GM23338 (cell line): ENCODE results near the gene NTN1. TPM values are rescaled to one million over a fixed set of nuclear protein-coding genes. Genes with fewer than 3 reads are reported as not detected.

Source experiments
- ATAC-seq: fragments of 200-7000 bp; cut with Tn5 transposase; 3 replicates; pipeline ENCODE4 v1.9.1; 2020
- DNase-seq: peaks from one replicate; pipeline ENCODE4 v3.0.0-alpha.2; 2015; ENCODE audit warnings: low spot score
- H2AFZ ChIP-seq: fragments of 200-600 bp; sonication (generic); 2 replicates; pipeline ENCODE4 v1.8.0; 2016; ENCODE audit warnings: antibody characterized with exemption, mild to moderate bottlenecking, moderate library complexity
- H3F3A ChIP-seq: fragments of 200-600 bp; sonication (generic); replicated peaks from 2 replicates; pipeline ENCODE4 v1.8.0; 2017; ENCODE audit warnings: antibody characterized with exemption, mixed run types, low read depth
- H3K27ac ChIP-seq: fragments of 200-600 bp; sonication (generic); 2 replicates; pipeline ENCODE4 v1.6.1; 2016; ENCODE audit warnings: low read depth
- H3K27me3 ChIP-seq: fragments of 200-600 bp; sonication (generic); 2 replicates; pipeline ENCODE4 v1.8.0; 2016; ENCODE audit warnings: mild to moderate bottlenecking, mixed run types, moderate library complexity; ENCODE audit not compliant: insufficient read depth
- H3K36me3 ChIP-seq: fragments of 200-600 bp; sonication (generic); 2 replicates; pipeline ENCODE4 v1.8.0; 2016; ENCODE audit warnings: mild to moderate bottlenecking; ENCODE audit not compliant: insufficient read depth
- H3K4me1 ChIP-seq: fragments of 200-600 bp; sonication (generic); 2 replicates; pipeline ENCODE4 v1.8.0; 2016; ENCODE audit warnings: mild to moderate bottlenecking, moderate library complexity; ENCODE audit not compliant: insufficient read depth
- H3K4me2 ChIP-seq: fragments of 200-600 bp; sonication (generic); 2 replicates; pipeline ENCODE4 v1.7.1; 2017; ENCODE audit warnings: mixed run types
- H3K4me3 ChIP-seq: fragments of 200-600 bp; sonication (generic); 2 replicates; pipeline ENCODE4 v1.6.1; 2016; ENCODE audit warnings: mixed run types
- H3K79me2 ChIP-seq: fragments of 200-600 bp; sonication (generic); replicated peaks from 2 replicates; pipeline ENCODE4 v1.8.0; 2017; ENCODE audit warnings: mild to moderate bottlenecking; ENCODE audit not compliant: insufficient read depth
- H3K9me2 ChIP-seq: fragments of 200-600 bp; sonication (generic); 2 replicates; pipeline ENCODE4 v1.8.0; 2017; ENCODE audit not compliant: insufficient read depth
- H4K20me1 ChIP-seq: fragments of 200-600 bp; sonication (generic); replicated peaks from 2 replicates; pipeline ENCODE4 v1.8.0; 2017; ENCODE audit warnings: mild to moderate bottlenecking; ENCODE audit not compliant: insufficient read depth
- H3K27ac Mint-ChIP-seq: 2 replicates; pipeline ENCODE4 v1.8.0; 2020; ENCODE audit warnings: inconsistent platforms, mild to moderate bottlenecking, moderate library complexity, mixed read lengths
- H3K27me3 Mint-ChIP-seq: 3 replicates; pipeline ENCODE4 v1.8.0; 2022; ENCODE audit warnings: low read depth, mild to moderate bottlenecking, moderate library complexity, mixed read lengths, inconsistent platforms; ENCODE audit not compliant: insufficient read depth, poor library complexity
- H3K36me3 Mint-ChIP-seq: 3 replicates; pipeline ENCODE4 v1.8.0; 2021; ENCODE audit warnings: low read depth, mild to moderate bottlenecking, inconsistent platforms, moderate library complexity, mixed read lengths
- H3K4me1 Mint-ChIP-seq: 3 replicates; pipeline ENCODE4 v1.8.0; 2020; ENCODE audit warnings: mild to moderate bottlenecking, inconsistent platforms, mixed read lengths
- H3K4me3 Mint-ChIP-seq: 3 replicates; pipeline ENCODE4 v1.8.0; 2021; ENCODE audit warnings: moderate library complexity, mild to moderate bottlenecking, inconsistent platforms, mixed read lengths
- H3K9me3 Mint-ChIP-seq: 3 replicates; pipeline ENCODE4 v1.8.0; 2020; ENCODE audit warnings: moderate library complexity, mild to moderate bottlenecking, inconsistent platforms, mixed read lengths
- CREB1 ChIP-seq: fragments of 250-450 bp; sonication (Bioruptor Pico); IDR thresholded peaks from 2 replicates; pipeline ENCODE4 v1.5.0; 2020; ENCODE audit warnings: low read depth, mild to moderate bottlenecking, moderate library complexity
- CTCF ChIP-seq, 2 experiments: fragments of 200-600 bp in 1 of 2; sonication (generic) in 1 of 2; conservative IDR thresholded peaks; 2 replicates each; pipeline versions ENCODE4 v1.5.1 to v1.6.1; 2016 to 2017; ENCODE audit warnings: antibody characterized with exemption in 2 of 2, low read depth in 2 of 2, mild to moderate bottlenecking in 2 of 2, moderate library complexity in 1 of 2
- EZH2phosphoT487 ChIP-seq: fragments of 200-600 bp; sonication (generic); IDR thresholded peaks from one replicate; pipeline ENCODE4 v1.8.1; 2018; ENCODE audit warnings: antibody characterized with exemption; ENCODE audit not compliant: unreplicated experiment
- JUNB ChIP-seq: IDR thresholded peaks from one replicate; pipeline ENCODE4 v1.6.1; 2016; ENCODE audit warnings: antibody characterized with exemption; ENCODE audit not compliant: unreplicated experiment
- NANOG ChIP-seq: IDR thresholded peaks from 2 replicates; pipeline ENCODE4 v1.6.1; 2016; ENCODE audit warnings: antibody characterized with exemption, borderline replicate concordance
- POLR2AphosphoS5 ChIP-seq: IDR thresholded peaks from 2 replicates; pipeline ENCODE4 v1.6.1; 2016; ENCODE audit warnings: antibody characterized with exemption, low read depth
- REST ChIP-seq: IDR thresholded peaks from one replicate; pipeline ENCODE4 v1.6.1; 2018; ENCODE audit warnings: antibody characterized with exemption; ENCODE audit not compliant: unreplicated experiment
- STAT1 ChIP-seq: IDR thresholded peaks from one replicate; pipeline ENCODE4 v1.6.1; 2016; ENCODE audit warnings: antibody characterized with exemption; ENCODE audit not compliant: unreplicated experiment
- ZNF114 ChIP-seq: fragments of 250-450 bp; sonication (Bioruptor Pico); IDR thresholded peaks from 2 replicates; pipeline ENCODE4 v1.5.0; 2020; ENCODE audit warnings: mild to moderate bottlenecking, moderate library complexity
- ZNF331 ChIP-seq: fragments of 250-450 bp; sonication (Bioruptor Pico); IDR thresholded peaks from 2 replicates; pipeline ENCODE4 v1.5.0; 2020; ENCODE audit warnings: low read depth, mild to moderate bottlenecking, moderate library complexity
- ZNF462 ChIP-seq: fragments of 250-450 bp; sonication (Bioruptor Pico); IDR thresholded peaks from 2 replicates; pipeline ENCODE4 v1.5.0; 2020; ENCODE audit warnings: mild to moderate bottlenecking, moderate library complexity
- polyA plus RNA-seq: library from polyadenylated mRNA; unstranded; fragments of >200 nt; fragmentation: Nextera tagmentation; extraction: Ambion mirVana; gene quantifications from 2 replicates; pipeline ENCODE4 v1.2.1, GENCODE V29; 2016
- total RNA-seq: library from RNA; depleted of rRNA; stranded (reverse); fragments of >200 nt; shearing (Covaris generic); gene quantifications from 2 replicates; pipeline ENCODE4 v1.2.3, GENCODE V29; 2014

The NTN1 gene
- total and polyA plus RNA-seq, 2 experiments from 2014 or later, result 0.57 to 2.6 TPM

GRCh38 chr17:9183306-9183705 lies 162.0 kb downstream of the NTN1 start:
- no peaks in the 10 kb centered on the region for H3K36me3 Mint-ChIP-seq
- H3K4me1 ChIP-seq, result no peaks in the 10 kb centered on the region
- peaks cover 7% of the 10 kb centered on the region; the same call in 2 of the 3 replicates for H3K4me1 Mint-ChIP-seq
- no peak for DNase-seq
- no peaks in the 10 kb centered on the region for H3K27me3 ChIP-seq
- no peak overlapping the region for H3K4me2 ChIP-seq
- H2AFZ ChIP-seq, result no peak overlapping the region
- H3K27ac Mint-ChIP-seq, result no peak overlapping the region
- no peak overlapping the region for H3K4me3 Mint-ChIP-seq
- H3K9me2 ChIP-seq, result no peaks in the 10 kb centered on the region
- no peak overlapping the region for H3K27ac ChIP-seq
- ATAC-seq, result no peak
- no peaks in the 10 kb centered on the region for H3K79me2 ChIP-seq
- H3K36me3 ChIP-seq, result no peaks in the 10 kb centered on the region
- TF ChIP-seq STAT1, result no peak
- TF ChIP-seq ZNF114 (CRISPR knock-in tag), result no peak
- H3K4me3 ChIP-seq, result no peak overlapping the region
- no peaks in the 10 kb centered on the region for H3K9me3 Mint-ChIP-seq
- H4K20me1 ChIP-seq, result no peaks in the 10 kb centered on the region
- H3F3A ChIP-seq, result no peaks in the 10 kb centered on the region
- peaks cover 8% of the 10 kb centered on the region for H3K27me3 Mint-ChIP-seq

GRCh38 chr17:9185142-9185541 lies 163.8 kb downstream of the NTN1 start:
- H4K20me1 ChIP-seq, result no peaks in the 10 kb centered on the region
- H3K79me2 ChIP-seq, result no peaks in the 10 kb centered on the region
- H3K4me1 Mint-ChIP-seq, result no peaks in the 10 kb centered on the region; the same call in 2 of the 3 replicates
- no peaks in the 10 kb centered on the region for H3K36me3 ChIP-seq
- H3K27ac Mint-ChIP-seq, result no peak overlapping the region
- no peaks in the 10 kb centered on the region for H3K36me3 Mint-ChIP-seq
- no peak for ATAC-seq
- no peaks in the 10 kb centered on the region for H3K9me3 Mint-ChIP-seq
- no peak overlapping the region for H3K4me3 Mint-ChIP-seq
- H3K9me2 ChIP-seq, result no peaks in the 10 kb centered on the region
- no peaks in the 10 kb centered on the region for H3K4me1 ChIP-seq
- no peak overlapping the region for H3K27ac ChIP-seq
- no peaks in the 10 kb centered on the region for H3K27me3 ChIP-seq
- H3F3A ChIP-seq, result no peaks in the 10 kb centered on the region
- H3K4me3 ChIP-seq, result no peak overlapping the region
- H3K4me2 ChIP-seq, result no peak overlapping the region
- H2AFZ ChIP-seq, result no peak overlapping the region
- DNase-seq, result no peak
- peaks cover 1% of the 10 kb centered on the region for H3K27me3 Mint-ChIP-seq
- TF ChIP-seq STAT1 (no peak), CREB1 (CRISPR knock-in tag) (no peak), EZH2phosphoT487 (no peak), ZNF462 (CRISPR knock-in tag) (no peak), ZNF331 (CRISPR knock-in tag) (no peak), CTCF (conservative IDR thresholded peaks at IDR 0.05; ENCODE audit: low read depth in 2 of 2) (no peak), ZNF114 (CRISPR knock-in tag) (no peak), REST (no peak), NANOG (no peak), JUNB (no peak), POLR2AphosphoS5 (no peak)
